K562 (cell line): ENCODE measurements around the gene NXN. TPM values are rescaled to one million over a fixed set of nuclear protein-coding genes. Genes with fewer than 3 reads are reported as not detected.

Experiments used
- ESRRA ChIP-seq: fragments of 450-650 bp; IDR thresholded peaks from 2 replicates; pipeline ENCODE4 v1.6.1; 2014; ENCODE audit warnings: low read depth, mild to moderate bottlenecking, moderate library complexity, borderline replicate concordance
- FOXP1 ChIP-seq: sonication (generic); formaldehyde crosslinking; IDR thresholded peaks from 2 replicates; pipeline ENCODE4 v1.8.0; 2022; ENCODE audit warnings: mild to moderate bottlenecking, missing genetic modification reagents
- MYC ChIP-seq, 2 experiments: fragments of 250-450 bp in 1 of 2; sonication (Bioruptor Pico) in 1 of 2; IDR thresholded peaks; 2 replicates each; pipeline versions ENCODE4 v1.5.1 to v1.6.1; 2012 to 2021; ENCODE audit warnings: low read depth in 2 of 2, borderline replicate concordance in 1 of 2, improper control_type of control experiment in 1 of 2, low read length in 1 of 2, mild to moderate bottlenecking in 1 of 2, moderate library complexity in 1 of 2
- POLR2G ChIP-seq: fragments of 200-400 bp; formaldehyde crosslinking; IDR thresholded peaks from 2 replicates; pipeline ENCODE4 v1.6.1; 2017; ENCODE audit warnings: low read depth, mild to moderate bottlenecking, antibody characterized with exemption, low read length, moderate library complexity
- RCOR1 ChIP-seq, 2 experiments: IDR thresholded peaks; 2 replicates each; pipeline ENCODE4 v1.6.1; 2012; ENCODE audit warnings: low read depth in 2 of 2, low read length in 2 of 2, borderline replicate concordance in 1 of 2, improper control_type of control experiment in 1 of 2
- REST ChIP-seq, 2 experiments: fragments of 450-650 bp; formaldehyde crosslinking in 1 of 2; IDR thresholded peaks; 2 replicates each; pipeline versions ENCODE4 v1.4.0 to v1.6.1; 2014 to 2020; ENCODE audit warnings: mild to moderate bottlenecking in 2 of 2, borderline replicate concordance in 1 of 2, low read depth in 1 of 2
- TRIM25 ChIP-seq: fragments of 450-650 bp; IDR thresholded peaks from 2 replicates; pipeline ENCODE4 v1.7.0; 2016; ENCODE audit warnings: borderline replicate concordance
- ZFP30 ChIP-seq: fragments of 250-450 bp; sonication (Bioruptor Pico); IDR thresholded peaks from 2 replicates; pipeline ENCODE4 v1.8.0; 2022; ENCODE audit warnings: moderate library complexity, mild to moderate bottlenecking, inconsistent platforms, borderline replicate concordance
- ZNF41 ChIP-seq: fragments of 250-450 bp; sonication (Bioruptor Pico); conservative IDR thresholded peaks from 2 replicates; pipeline ENCODE4 v1.4.0; 2020; ENCODE audit warnings: mild to moderate bottlenecking
- polyA plus RNA-seq, 8 experiments: library from polyadenylated mRNA; depleted of rRNA in 4 of 8; stranded (reverse) in 5 of 8; unstranded in 3 of 8; fragments of >200 nt; fragmentation: Nextera tagmentation in 2 of 8; fragmentation: Illumina TruSeq in 1 of 8; extraction: Ambion mirVana in 2 of 8; extraction: Trizol in 1 of 8; gene quantifications; 2 replicates each; pipeline versions ENCODE4 v1.2.1 to v1.2.3, GENCODE V29; 2011 to 2014; ENCODE audit warnings: inconsistent platforms in 1 of 8, missing spikeins in 1 of 8
- total RNA-seq, 7 experiments: library from RNA; depleted of rRNA in 6 of 7; stranded (reverse); fragments of >200 nt in 6 of 7; fragmentation: Illumina TruSeq in 2 of 7; extraction: Trizol in 2 of 7; gene quantifications; 2 replicates each; pipeline versions ENCODE4 v1.2.1 to v1.2.3, GENCODE V29; 2011 to 2021; ENCODE audit warnings: low replicate concordance in 1 of 7

The NXN gene
- total and polyA plus RNA-seq, 9 of the 15 experiments (the other 6 are each of a cell fraction or from before 2014, with no cell fraction given) = 0.08 to 0.39 (median 0.29) TPM; not detected in 5

GRCh38 chr17:802481-802880 is 177.1 kb downstream of the NXN start (continued):
- TF ChIP-seq REST (IDR thresholded peaks at IDR 0.05; ENCODE audit: borderline replicate concordance) (no peak), REST (CRISPR knock-in tag; IDR thresholded peaks at IDR 0.05; ENCODE audit: low read depth) (no peak), ZFP30 (CRISPR knock-in tag) (no peak), TRIM25 (no peak), POLR2G (no peak), RCOR1 (IDR thresholded peaks at IDR 0.05; ENCODE audit: borderline replicate concordance in 1 of 2, low read depth in 2 of 2, low read length in 2 of 2) (no peak), ZNF41 (CRISPR knock-in tag) (no peak), MYC (IDR thresholded peaks at IDR 0.05; ENCODE audit: low read depth, low read length) (no peak), MYC (CRISPR knock-in tag; IDR thresholded peaks at IDR 0.05; ENCODE audit: borderline replicate concordance, low read depth) (no peak), FOXP1 (CRISPR knock-in tag) (no peak), ESRRA (no peak)
- TF ChIP-seq, all 486 proteins: peak for 0
